ENCODE measurements around the gene KIF13A.

DNA sequence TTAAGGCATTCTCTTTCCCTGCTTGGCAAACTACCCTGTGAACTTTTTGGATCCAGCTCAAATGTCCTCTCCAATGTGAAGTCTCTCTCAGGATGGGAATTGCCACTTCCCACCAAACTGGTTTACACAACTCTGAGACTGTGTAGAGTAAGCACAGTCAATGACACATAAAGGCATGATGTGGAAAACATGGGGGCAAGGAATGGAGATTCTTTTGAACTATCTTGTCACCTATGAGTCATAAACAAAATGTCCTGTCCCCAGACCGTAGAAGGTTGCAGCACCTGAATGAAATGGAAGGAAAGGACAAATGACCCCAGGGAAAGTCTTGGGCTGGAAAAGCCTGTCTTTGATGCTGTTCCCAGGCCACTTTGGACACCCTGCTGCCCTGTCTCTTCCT, 11.0 kb upstream of the KIF13A start:
- TF ChIP-seq POLR2A (IDR thresholded peaks at IDR 0.05) = no peak
- TF ChIP-seq, protein P1, sequence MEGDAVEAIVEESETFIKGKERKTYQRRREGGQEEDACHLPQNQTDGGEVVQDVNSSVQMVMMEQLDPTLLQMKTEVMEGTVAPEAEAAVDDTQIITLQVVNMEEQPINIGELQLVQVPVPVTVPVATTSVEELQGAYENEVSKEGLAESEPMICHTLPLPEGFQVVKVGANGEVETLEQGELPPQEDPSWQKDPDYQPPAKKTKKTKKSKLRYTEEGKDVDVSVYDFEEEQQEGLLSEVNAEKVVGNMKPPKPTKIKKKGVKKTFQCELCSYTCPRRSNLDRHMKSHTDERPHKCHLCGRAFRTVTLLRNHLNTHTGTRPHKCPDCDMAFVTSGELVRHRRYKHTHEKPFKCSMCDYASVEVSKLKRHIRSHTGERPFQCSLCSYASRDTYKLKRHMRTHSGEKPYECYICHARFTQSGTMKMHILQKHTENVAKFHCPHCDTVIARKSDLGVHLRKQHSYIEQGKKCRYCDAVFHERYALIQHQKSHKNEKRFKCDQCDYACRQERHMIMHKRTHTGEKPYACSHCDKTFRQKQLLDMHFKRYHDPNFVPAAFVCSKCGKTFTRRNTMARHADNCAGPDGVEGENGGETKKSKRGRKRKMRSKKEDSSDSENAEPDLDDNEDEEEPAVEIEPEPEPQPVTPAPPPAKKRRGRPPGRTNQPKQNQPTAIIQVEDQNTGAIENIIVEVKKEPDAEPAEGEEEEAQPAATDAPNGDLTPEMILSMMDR (IDR thresholded peaks at IDR 0.05) = no peak

Data from Peyer's patch (tissue), 4 donors.